Measurements from ENCODE around the gene ACSF3. TPM values are rescaled to one million over a fixed set of nuclear protein-coding genes. Genes with fewer than 3 reads are reported as not detected.

The ACSF3 gene
- total and polyA plus RNA-seq, 2 experiments from 2014 or later = 20.7 to 28.0 TPM

DNA sequence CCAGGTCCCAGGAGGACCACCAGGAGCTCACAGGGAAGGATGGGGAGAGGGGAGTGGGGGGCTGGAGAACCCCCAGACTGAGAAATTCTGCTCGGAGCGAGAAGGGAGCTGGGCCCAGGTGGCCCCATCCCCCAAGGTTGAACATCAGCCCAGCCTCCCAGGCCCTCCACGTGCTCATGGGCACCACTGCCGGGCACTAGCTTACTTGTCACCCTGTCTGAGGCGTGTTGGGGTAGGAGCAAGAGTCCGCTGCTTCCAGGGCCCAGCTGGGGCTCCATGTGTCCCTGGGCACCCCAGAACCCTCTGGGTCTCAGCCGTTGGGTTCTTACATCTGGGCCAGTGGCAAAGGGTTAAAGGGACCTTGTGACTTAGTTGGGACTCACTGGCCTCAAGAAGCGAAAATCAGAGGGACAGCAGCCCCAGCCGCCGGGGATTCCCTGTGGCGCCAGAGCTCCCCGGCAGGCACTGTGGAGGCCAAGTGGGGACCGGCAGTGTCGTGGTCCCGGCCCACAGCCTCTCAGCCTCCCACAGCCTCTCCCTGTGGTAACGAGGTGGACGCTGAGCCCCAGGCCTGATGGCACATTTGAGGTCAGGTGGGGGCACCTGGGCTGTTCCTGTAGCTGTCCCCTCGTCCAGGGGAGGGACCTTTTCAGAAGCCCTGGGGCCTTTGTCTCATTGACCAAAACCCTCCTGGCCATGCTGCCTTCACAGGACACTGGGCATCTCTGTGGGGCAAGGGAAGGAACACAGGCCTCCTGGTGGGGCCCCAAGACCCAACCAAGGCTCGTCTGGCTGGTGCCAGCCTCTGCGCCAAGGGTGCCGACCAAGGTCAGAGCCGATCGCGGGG, 44.2 kb downstream of the ACSF3 start:
- Histone ChIP-seq H3K27ac (no peak overlapping the region), H3K9me2 (replicated peaks; ENCODE audit: insufficient read depth) (no peaks in the 10 kb centered on the region), H3K4me1 (ENCODE audit: insufficient read depth) (no peaks in the 10 kb centered on the region), H3K36me3 (replicated peaks; ENCODE audit: insufficient read depth, low read depth) (no peaks in the 10 kb centered on the region), H4K20me1 (ENCODE audit: insufficient read depth, poor library complexity, severe bottlenecking) (no peaks in the 10 kb centered on the region), H3K9me3 (ENCODE audit: low read depth) (no peaks in the 10 kb centered on the region), H3K79me2 (no peaks in the 10 kb centered on the region), H3K4me2 (no peak overlapping the region), H3K4me3 (no peak overlapping the region), H3K27me3 (no peaks in the 10 kb centered on the region), H2AFZ (no peak overlapping the region)
- DNase-seq (ENCODE audit: low spot score) = no peak
- 97% methylated on average over 23 of the region's 24 CpGs for WGBS (ENCODE audit: low lambda C conversion rate, missing lambda C conversion rate)
- TF ChIP-seq EZH2 (IDR thresholded peaks at IDR 0.05; ENCODE audit: borderline replicate concordance) (no peak), EZH2phosphoT487 (IDR thresholded peaks at IDR 0.05; ENCODE audit: low read depth, severe bottlenecking, unreplicated experiment) (no peak)
- TF ChIP-seq, protein P1, sequence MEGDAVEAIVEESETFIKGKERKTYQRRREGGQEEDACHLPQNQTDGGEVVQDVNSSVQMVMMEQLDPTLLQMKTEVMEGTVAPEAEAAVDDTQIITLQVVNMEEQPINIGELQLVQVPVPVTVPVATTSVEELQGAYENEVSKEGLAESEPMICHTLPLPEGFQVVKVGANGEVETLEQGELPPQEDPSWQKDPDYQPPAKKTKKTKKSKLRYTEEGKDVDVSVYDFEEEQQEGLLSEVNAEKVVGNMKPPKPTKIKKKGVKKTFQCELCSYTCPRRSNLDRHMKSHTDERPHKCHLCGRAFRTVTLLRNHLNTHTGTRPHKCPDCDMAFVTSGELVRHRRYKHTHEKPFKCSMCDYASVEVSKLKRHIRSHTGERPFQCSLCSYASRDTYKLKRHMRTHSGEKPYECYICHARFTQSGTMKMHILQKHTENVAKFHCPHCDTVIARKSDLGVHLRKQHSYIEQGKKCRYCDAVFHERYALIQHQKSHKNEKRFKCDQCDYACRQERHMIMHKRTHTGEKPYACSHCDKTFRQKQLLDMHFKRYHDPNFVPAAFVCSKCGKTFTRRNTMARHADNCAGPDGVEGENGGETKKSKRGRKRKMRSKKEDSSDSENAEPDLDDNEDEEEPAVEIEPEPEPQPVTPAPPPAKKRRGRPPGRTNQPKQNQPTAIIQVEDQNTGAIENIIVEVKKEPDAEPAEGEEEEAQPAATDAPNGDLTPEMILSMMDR (IDR thresholded peaks at IDR 0.05; ENCODE audit: poor library complexity) = no peak

DNA sequence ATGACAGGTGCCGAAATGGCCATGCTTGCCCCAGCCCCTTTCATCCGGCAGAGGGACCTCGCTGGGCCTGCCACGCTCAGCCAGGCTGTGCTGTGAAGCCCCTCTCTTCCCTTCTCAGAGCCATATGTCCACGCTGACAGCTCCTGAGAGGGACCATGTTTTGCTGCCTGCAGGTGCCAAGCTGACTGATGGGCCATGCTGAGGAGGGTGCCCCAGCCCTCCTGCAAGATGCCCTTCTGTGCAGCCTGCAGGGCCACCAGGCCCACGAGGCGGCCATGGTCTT, 44.8 kb downstream of the ACSF3 start:
- no peaks in the 10 kb centered on the region for H3K79me2 ChIP-seq
- no peak overlapping the region for H2AFZ ChIP-seq
- DNase-seq (ENCODE audit: low spot score) = no peak
- H3K27ac ChIP-seq = no peak overlapping the region
- H4K20me1 ChIP-seq (ENCODE audit: insufficient read depth, poor library complexity, severe bottlenecking) = no peaks in the 10 kb centered on the region
- WGBS (ENCODE audit: low lambda C conversion rate, missing lambda C conversion rate) = 98% methylated on average over 6 of the region's 7 CpGs
- H3K9me3 ChIP-seq (ENCODE audit: low read depth) = no peaks in the 10 kb centered on the region
- no peaks in the 10 kb centered on the region for H3K4me1 ChIP-seq (ENCODE audit: insufficient read depth)
- H3K4me3 ChIP-seq = no peak overlapping the region
- H3K4me2 ChIP-seq = no peak overlapping the region
- H3K9me2 ChIP-seq (replicated peaks; ENCODE audit: insufficient read depth) = no peaks in the 10 kb centered on the region
- TF ChIP-seq EZH2 (IDR thresholded peaks at IDR 0.05; ENCODE audit: borderline replicate concordance) (no peak), EZH2phosphoT487 (IDR thresholded peaks at IDR 0.05; ENCODE audit: low read depth, severe bottlenecking, unreplicated experiment) (no peak)
- TF ChIP-seq, protein P1 (IDR thresholded peaks at IDR 0.05; ENCODE audit: poor library complexity) = no peak
- H3K36me3 ChIP-seq (replicated peaks; ENCODE audit: insufficient read depth, low read depth) = no peaks in the 10 kb centered on the region
- H3K27me3 ChIP-seq = no peaks in the 10 kb centered on the region

- TF ChIP-seq EZH2phosphoT487 (IDR thresholded peaks at IDR 0.05; ENCODE audit: low read depth, severe bottlenecking, unreplicated experiment) = no peak
- no peak for TF ChIP-seq EZH2 (IDR thresholded peaks at IDR 0.05; ENCODE audit: borderline replicate concordance)
- TF ChIP-seq, protein P1 (IDR thresholded peaks at IDR 0.05; ENCODE audit: poor library complexity) = no peak
- Histone ChIP-seq H3K79me2 (no peaks in the 10 kb centered on the region), H3K4me2 (no peak overlapping the region), H3K4me1 (ENCODE audit: insufficient read depth) (no peaks in the 10 kb centered on the region), H3K27me3 (no peaks in the 10 kb centered on the region), H4K20me1 (ENCODE audit: insufficient read depth, poor library complexity, severe bottlenecking) (no peaks in the 10 kb centered on the region), H3K36me3 (replicated peaks; ENCODE audit: insufficient read depth, low read depth) (no peaks in the 10 kb centered on the region), H3K27ac (no peak overlapping the region), H3K4me3 (no peak overlapping the region), H3K9me2 (replicated peaks; ENCODE audit: insufficient read depth) (no peaks in the 10 kb centered on the region), H2AFZ (no peak overlapping the region), H3K9me3 (ENCODE audit: low read depth) (no peaks in the 10 kb centered on the region)
- 97% methylated on average over 30 of the region's 30 CpGs for WGBS (ENCODE audit: low lambda C conversion rate, missing lambda C conversion rate)
- no peak for DNase-seq (ENCODE audit: low spot score)
These were observed 45.3 kb downstream of the ACSF3 start for GRCh38 chr16:89138843-89139520.

Measured in hepatocyte (in vitro differentiated cells).